Measurements from ENCODE around the gene NPR1. TPM values are rescaled to one million over a fixed set of nuclear protein-coding genes. Genes with fewer than 3 reads are reported as not detected.
"Not testable (repeated sequence)": the region's sequence is repeated elsewhere in the genome, so short reads cannot be mapped to it uniquely, and the experiment has no call there.

NPR1 gene
- polyA plus RNA-seq, 4 donors, result 36.2 to 74.9 (median 63.8) TPM

DNA sequence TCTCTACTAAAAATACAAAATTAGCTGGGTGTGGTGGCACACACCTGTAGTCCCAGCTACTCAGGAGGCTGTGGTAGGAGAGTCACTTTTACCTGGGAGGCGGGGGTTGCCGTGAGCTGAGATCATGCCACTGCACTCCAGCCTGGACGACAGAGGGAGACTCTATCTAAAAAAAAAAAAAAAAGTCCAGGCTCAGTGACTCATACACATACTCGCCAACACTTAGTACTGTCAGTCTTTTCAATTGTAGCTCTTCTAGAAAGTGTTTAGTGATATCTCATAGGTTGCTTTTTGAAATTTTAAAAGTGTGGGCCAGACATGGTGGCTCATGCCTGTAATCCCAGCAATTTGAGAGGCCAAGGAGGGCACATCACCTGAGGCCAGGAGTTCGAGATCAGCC lies 37.7 kb downstream of the NPR1 start:
- not testable (repeated sequence) for DNase-seq (ENCODE audit: low read depth in 4 of 4, low spot score in 3 of 4)

DNA sequence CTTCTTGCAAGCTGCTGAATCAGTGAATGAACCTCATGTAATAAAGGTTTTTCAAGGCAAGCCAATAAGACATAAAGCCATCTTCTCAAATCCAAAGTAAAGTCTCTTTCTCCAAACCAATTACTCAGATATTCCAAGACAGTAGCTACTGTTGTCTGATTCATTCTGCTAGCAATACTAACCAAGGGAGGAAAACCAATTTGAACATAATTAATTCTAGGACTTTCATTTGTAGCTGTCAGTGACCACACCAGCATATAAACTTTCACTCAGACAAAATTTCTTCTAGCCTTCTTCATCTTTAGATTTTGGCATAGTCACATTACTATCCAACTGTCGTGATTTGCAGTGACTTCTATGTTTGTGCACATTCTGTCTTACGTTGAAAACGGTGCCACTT lies 38.8 kb downstream of the NPR1 start:
- no peak for DNase-seq (ENCODE audit: low read depth in 4 of 4, low spot score in 3 of 4)

DNA sequence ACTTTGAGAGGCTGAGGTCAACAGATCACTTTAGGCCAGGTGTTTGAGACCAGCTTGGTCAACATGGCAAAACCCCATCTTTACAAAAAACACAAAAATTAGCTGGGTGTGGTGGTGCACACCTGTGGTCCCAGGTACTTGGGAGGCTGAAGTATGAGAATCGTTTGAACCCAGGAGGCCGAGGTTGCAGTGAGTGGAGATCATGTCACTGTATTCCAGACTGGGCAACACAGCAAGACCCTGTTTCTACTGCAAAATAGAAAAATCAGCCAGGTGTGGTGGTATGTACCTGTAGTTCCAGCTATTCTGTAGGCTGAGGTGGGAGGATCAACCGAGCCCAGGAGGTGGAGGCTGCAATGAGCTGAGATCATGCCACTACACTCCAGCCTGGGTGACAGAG lies 45.2 kb downstream of the NPR1 start:
- DNase-seq (ENCODE audit: low read depth in 4 of 4, low spot score in 3 of 4), result no peak

GRCh38 chr1:153724634-153725033 lies 46.1 kb downstream of the NPR1 start:
- not testable (repeated sequence) for DNase-seq (ENCODE audit: low read depth in 4 of 4, low spot score in 3 of 4)

GRCh38 chr1:153727463-153728304 lies 49.2 kb downstream of the NPR1 start, which contains the start of gene INTS3:
Gene INTS3, plus strand, starts transcription at chr1:153728050. Its CDS starts 585 bp downstream, at chr1:153728635.
- DNase-seq (ENCODE audit: low read depth in 4 of 4, low spot score in 3 of 4), result peak; percentile 99 to 100 (median 100)

GRCh38 chr1:153728305-153729066 lies 50.0 kb downstream of the NPR1 start:
- DNase-seq (ENCODE audit: low read depth in 4 of 4, low spot score in 3 of 4), result no peak

- no peak for DNase-seq (ENCODE audit: low read depth in 4 of 4, low spot score in 3 of 4)
Observed at GRCh38 chr1:153730468-153730988, 52.0 kb downstream of the NPR1 start.

DNA sequence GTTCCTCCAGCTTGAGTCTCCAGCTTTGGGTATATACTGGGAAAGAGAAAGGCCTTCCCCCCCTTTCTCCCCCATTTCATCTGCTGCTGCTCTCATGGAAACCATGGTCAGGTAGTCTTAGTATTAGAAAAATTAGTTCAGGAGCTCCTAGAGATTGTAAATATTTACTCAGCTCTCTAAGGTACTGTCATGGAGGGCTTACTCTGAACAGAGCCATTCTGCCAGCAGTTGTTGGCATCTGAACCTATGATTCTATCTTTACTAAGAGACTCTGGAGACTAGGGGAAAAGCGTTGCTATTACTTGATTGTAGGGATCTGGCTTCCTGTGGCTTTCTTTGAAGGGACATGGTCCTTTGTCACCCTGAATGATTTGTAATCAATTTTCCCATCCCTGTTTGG lies 55.5 kb downstream of the NPR1 start:
- DNase-seq (ENCODE audit: low read depth in 4 of 4, low spot score in 3 of 4), result no peak

- no peak for DNase-seq (ENCODE audit: low read depth in 4 of 4, low spot score in 3 of 4)
Observed at GRCh38 chr1:153734396-153735089, 56.1 kb downstream of the NPR1 start.

DNA sequence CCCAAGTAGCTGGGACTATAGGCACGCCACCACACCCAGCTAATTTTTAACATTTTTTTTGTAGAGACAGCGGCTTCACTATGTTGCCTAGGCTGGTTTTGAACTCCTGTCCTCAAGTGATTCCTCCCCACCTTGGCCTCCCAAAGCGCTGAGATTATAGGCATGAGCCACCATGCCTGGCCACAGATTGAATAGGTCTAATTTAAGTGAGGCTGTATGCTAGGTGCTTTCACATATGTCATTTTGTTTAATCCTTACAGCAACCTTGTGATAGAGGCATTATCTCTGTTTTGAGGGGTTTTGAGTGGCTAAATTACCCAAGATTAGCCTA lies 56.6 kb downstream of the NPR1 start:
- no peak for DNase-seq (ENCODE audit: low read depth in 4 of 4, low spot score in 3 of 4)

DNA sequence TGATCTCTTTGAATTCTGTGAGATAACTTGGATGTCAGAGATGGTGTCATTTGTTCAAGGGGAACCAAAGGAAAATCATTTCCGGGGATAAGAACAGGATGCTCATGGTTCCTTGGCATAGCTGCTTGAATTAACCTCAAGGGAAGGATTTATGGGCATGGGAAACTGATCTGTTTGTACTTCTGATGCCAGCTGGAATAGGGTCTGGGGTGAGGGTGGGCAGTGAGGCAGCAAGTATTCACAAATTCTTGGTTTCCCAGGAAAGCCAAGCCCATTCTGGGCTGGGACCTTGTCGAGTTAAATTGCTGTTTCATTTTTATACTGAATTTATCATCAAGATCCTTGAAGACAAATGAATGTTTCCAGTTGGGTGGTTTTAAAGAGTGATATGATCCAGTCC lies 63.5 kb downstream of the NPR1 start:
- no peak for DNase-seq (ENCODE audit: low read depth in 4 of 4, low spot score in 3 of 4)

DNA sequence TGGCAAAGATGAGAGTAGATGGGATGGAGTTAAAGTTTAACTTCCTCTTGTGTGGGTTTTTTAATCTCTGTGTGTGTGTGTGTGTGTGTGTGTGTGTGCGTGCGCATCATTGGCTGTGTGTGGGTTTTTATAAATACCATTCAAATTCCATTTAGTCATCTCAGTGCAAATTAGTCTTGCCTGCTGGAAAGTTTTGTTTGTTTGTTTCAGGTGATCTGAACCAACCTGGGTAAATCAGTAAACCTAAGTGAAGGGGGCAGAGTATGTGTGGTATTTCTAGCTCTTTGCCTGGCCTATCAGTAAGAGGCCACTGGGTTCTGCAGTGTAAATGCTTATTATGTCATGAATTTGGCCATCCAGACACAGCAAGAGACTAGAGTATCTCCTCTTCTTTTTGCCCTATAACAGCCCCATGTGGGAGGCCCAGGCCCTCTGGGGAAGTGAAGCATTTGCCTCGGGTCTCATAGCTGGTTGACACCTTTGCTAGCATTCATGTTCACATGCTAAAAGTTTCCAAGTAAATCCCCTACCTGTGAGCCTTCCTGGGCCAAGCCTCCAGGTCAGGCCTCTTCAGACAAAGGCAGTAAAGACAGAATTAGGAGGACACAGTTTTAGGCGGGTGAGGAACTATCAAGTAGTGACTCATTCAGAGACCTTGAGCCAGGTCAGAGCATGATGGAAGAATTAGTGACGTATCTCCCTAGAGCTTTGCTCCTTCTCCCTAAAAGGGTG lies 64.1 kb downstream of the NPR1 start:
- DNase-seq (ENCODE audit: low read depth in 4 of 4, low spot score in 3 of 4), result no peak

Other genes with a start within 250 kb of the NPR1 start
- under 1 TPM in 1 of 4 donors, not detected in 3; 0.47 TPM for gene S100A7, start 218.0 kb upstream of the NPR1 start, polyA plus RNA-seq (ENCODE audit: insufficient read length in 4 of 4)
- gene S100A6, start 142.7 kb upstream of the NPR1 start, polyA plus RNA-seq (ENCODE audit: insufficient read length in 4 of 4), result 100 to 1,000 TPM; 185 to 449 (median 318) TPM
- 1 to 10 TPM in 1 of 4 donors, under 1 TPM in 3; 0.49 to 1.0 (median 0.82) TPM for gene S100A5, start 137.8 kb upstream of the NPR1 start, polyA plus RNA-seq (ENCODE audit: insufficient read length in 4 of 4)
- 100 to 1,000 TPM in 1 of 4 donors, 10 to 100 TPM in 3; 36.5 to 106 (median 59.5) TPM for gene S100A4, start 132.9 kb upstream of the NPR1 start, polyA plus RNA-seq (ENCODE audit: insufficient read length in 4 of 4)
- gene S100A3, start 129.4 kb upstream of the NPR1 start, polyA plus RNA-seq (ENCODE audit: insufficient read length in 4 of 4), result under 1 TPM; 0.18 to 0.39 (median 0.22) TPM
- gene S100A2, start 112.8 kb upstream of the NPR1 start, polyA plus RNA-seq (ENCODE audit: insufficient read length in 4 of 4), result 10 to 100 TPM in 1 of 4 donors, 1 to 10 TPM in 3; 1.4 to 11.8 (median 7.7) TPM
- gene S100A16, start 65.6 kb upstream of the NPR1 start, polyA plus RNA-seq (ENCODE audit: insufficient read length in 4 of 4), result 100 to 1,000 TPM in 3 of 4 donors, 10 to 100 TPM in 1; 91.7 to 107 (median 101) TPM
- gene S100A14, start 62.4 kb upstream of the NPR1 start, polyA plus RNA-seq (ENCODE audit: insufficient read length in 4 of 4), result 10 to 100 TPM in 3 of 4 donors, under 1 TPM in 1; 0.96 to 29.2 (median 18.9) TPM
- gene S100A13, start 51.2 kb upstream of the NPR1 start, polyA plus RNA-seq (ENCODE audit: insufficient read length in 4 of 4), result 100 to 1,000 TPM; 121 to 152 (median 151) TPM
- 10 to 100 TPM in 3 of 4 donors, 1 to 10 TPM in 1; 1.5 to 23.5 (median 18.9) TPM for gene S100A1, start 50.3 kb upstream of the NPR1 start, polyA plus RNA-seq (ENCODE audit: insufficient read length in 4 of 4)
- 100 to 1,000 TPM in 3 of 4 donors, 10 to 100 TPM in 1; 99.3 to 149 (median 123) TPM for gene CHTOP, start 44.6 kb upstream of the NPR1 start, polyA plus RNA-seq (ENCODE audit: insufficient read length in 4 of 4)
- gene SNAPIN, start 20.0 kb upstream of the NPR1 start, polyA plus RNA-seq (ENCODE audit: insufficient read length in 4 of 4), result 10 to 100 TPM; 45.9 to 59.5 (median 52.3) TPM
- 100 to 1,000 TPM; 243 to 320 (median 286) TPM for gene ILF2, start 7.7 kb upstream of the NPR1 start, polyA plus RNA-seq (ENCODE audit: insufficient read length in 4 of 4)
- 100 to 1,000 TPM in 2 of 4 donors, 10 to 100 TPM in 2; 71.4 to 144 (median 105) TPM for gene INTS3, start 49.4 kb downstream of the NPR1 start, polyA plus RNA-seq (ENCODE audit: insufficient read length in 4 of 4)
- 10 to 100 TPM; 31.8 to 50.5 (median 41.7) TPM for gene SLC27A3, start 96.7 kb downstream of the NPR1 start, polyA plus RNA-seq (ENCODE audit: insufficient read length in 4 of 4)
- gene GATAD2B, start 244.3 kb downstream of the NPR1 start, polyA plus RNA-seq (ENCODE audit: insufficient read length in 4 of 4), result 10 to 100 TPM; 27.2 to 31.5 (median 28.9) TPM